Measurements from ENCODE around the gene KLF14. TPM values are rescaled to one million over a fixed set of nuclear protein-coding genes. Genes with fewer than 3 reads are reported as not detected.

Gene KLF14
- total RNA-seq, 1 experiment from 2014 or later: not detected

GRCh38 chr7:130752424-130752823 lies 18.4 kb upstream of the KLF14 start:
- intact Hi-C loops (cut with micrococcal nuclease; ENCODE audit: unreplicated experiment): no loop called here
- Histone ChIP-seq H3K27ac (ENCODE audit: low read depth, low read length, poor library complexity, severe bottlenecking) (no peak overlapping the region), H3K27me3 (replicated peaks; ENCODE audit: insufficient read depth, low read depth, low read length, poor library complexity) (peaks cover 17% of the 10 kb centered on the region), H3K4me1 (ENCODE audit: insufficient read depth, low read length, poor library complexity, severe bottlenecking) (no peaks in the 10 kb centered on the region), H3K9me3 (ENCODE audit: low read depth, low read length, poor library complexity, severe bottlenecking) (no peaks in the 10 kb centered on the region), H3K36me3 (ENCODE audit: insufficient read depth, low read length, poor library complexity, severe bottlenecking) (no peaks in the 10 kb centered on the region), H3K4me3 (ENCODE audit: low read depth, low read length, poor library complexity, severe bottlenecking) (no peak overlapping the region)
- CTCF ChIA-PET: no interaction called here
- DNase-seq (ENCODE audit: low spot score): no peak
- TF ChIP-seq EZH2 (IDR thresholded peaks at IDR 0.05; ENCODE audit: borderline replicate concordance, low read depth, low read length, poor library complexity, severe bottlenecking) (no peak), CTCF (conservative IDR thresholded peaks at IDR 0.05; ENCODE audit: low read depth, low read length) (no peak)
- POLR2A ChIA-PET (ENCODE audit: low non-redundant PET): no interaction called here
- no TSS peak for BruUV-seq (replicated peaks)

GRCh38 chr7:130750755-130751154 lies 16.7 kb upstream of the KLF14 start:
- H3K27ac ChIP-seq (ENCODE audit: low read depth, low read length, poor library complexity, severe bottlenecking): no peak overlapping the region
- H3K4me3 ChIP-seq (ENCODE audit: low read depth, low read length, poor library complexity, severe bottlenecking): no peak overlapping the region
- H3K27me3 ChIP-seq (replicated peaks; ENCODE audit: insufficient read depth, low read depth, low read length, poor library complexity): peaks cover 34% of the 10 kb centered on the region
- TF ChIP-seq EZH2 (IDR thresholded peaks at IDR 0.05; ENCODE audit: borderline replicate concordance, low read depth, low read length, poor library complexity, severe bottlenecking) (no peak), CTCF (conservative IDR thresholded peaks at IDR 0.05; ENCODE audit: low read depth, low read length) (no peak)
- no peaks in the 10 kb centered on the region for H3K9me3 ChIP-seq (ENCODE audit: low read depth, low read length, poor library complexity, severe bottlenecking)
- no peaks in the 10 kb centered on the region for H3K36me3 ChIP-seq (ENCODE audit: insufficient read depth, low read length, poor library complexity, severe bottlenecking)
- intact Hi-C loops (cut with micrococcal nuclease; ENCODE audit: unreplicated experiment): no loop called here
- POLR2A ChIA-PET (ENCODE audit: low non-redundant PET): no interaction called here
- CTCF ChIA-PET: no interaction called here
- no peaks in the 10 kb centered on the region for H3K4me1 ChIP-seq (ENCODE audit: insufficient read depth, low read length, poor library complexity, severe bottlenecking)
- no TSS peak for BruUV-seq (replicated peaks)
- DNase-seq (ENCODE audit: low spot score): no peak

- intact Hi-C loops (cut with micrococcal nuclease; ENCODE audit: unreplicated experiment): no loop called here
- peaks cover 54% of the 10 kb centered on the region for H3K27me3 ChIP-seq (replicated peaks; ENCODE audit: insufficient read depth, low read depth, low read length, poor library complexity)
- H3K27ac ChIP-seq (ENCODE audit: low read depth, low read length, poor library complexity, severe bottlenecking): no peak overlapping the region
- H3K4me3 ChIP-seq (ENCODE audit: low read depth, low read length, poor library complexity, severe bottlenecking): no peak overlapping the region
- H3K4me1 ChIP-seq (ENCODE audit: insufficient read depth, low read length, poor library complexity, severe bottlenecking): no peaks in the 10 kb centered on the region
- TF ChIP-seq EZH2 (IDR thresholded peaks at IDR 0.05; ENCODE audit: borderline replicate concordance, low read depth, low read length, poor library complexity, severe bottlenecking): no peak
- no peak for TF ChIP-seq CTCF (conservative IDR thresholded peaks at IDR 0.05; ENCODE audit: low read depth, low read length)
- CTCF ChIA-PET: no interaction called here
- H3K36me3 ChIP-seq (ENCODE audit: insufficient read depth, low read length, poor library complexity, severe bottlenecking): no peaks in the 10 kb centered on the region
- no peak for DNase-seq (ENCODE audit: low spot score)
- no peaks in the 10 kb centered on the region for H3K9me3 ChIP-seq (ENCODE audit: low read depth, low read length, poor library complexity, severe bottlenecking)
- BruUV-seq (replicated peaks): no TSS peak
- POLR2A ChIA-PET (ENCODE audit: low non-redundant PET): no interaction called here
Measured at GRCh38 chr7:130748531-130749389, 14.8 kb upstream of the KLF14 start.
